H1 (cell line): Measurements from ENCODE around the gene MKNK2.

ENCODE experiments used
- CBX5 ChIP-seq: fragments of 300-800, 300-1000 bp; sonication (generic); IDR thresholded peaks from 2 replicates; pipeline ENCODE4 v1.7.1; 2016; ENCODE audit warnings: antibody characterized with exemption, low read length, low read depth
- EZH2 ChIP-seq: fragments of 200-600 bp; sonication (generic); IDR thresholded peaks from 2 replicates; pipeline ENCODE4 v1.7.1; 2012; ENCODE audit warnings: low read depth, mild to moderate bottlenecking, moderate library complexity, low read length, inconsistent platforms; ENCODE audit not compliant: severe bottlenecking
- GABPA ChIP-seq: IDR thresholded peaks from 2 replicates; pipeline ENCODE4 v1.6.1; 2011; ENCODE audit warnings: mild to moderate bottlenecking, low read length, moderate library complexity, borderline replicate concordance; ENCODE audit not compliant: insufficient read depth
- POLR2AphosphoS5 ChIP-seq: IDR thresholded peaks from 2 replicates; pipeline ENCODE4 v1.6.1; 2011; ENCODE audit warnings: low read depth, low read length
- SP1 ChIP-seq: IDR thresholded peaks from 2 replicates; pipeline ENCODE4 v1.6.1; 2011; ENCODE audit warnings: low read depth, low read length
- SUZ12 ChIP-seq: fragments of 200-600 bp; sonication (generic); IDR thresholded peaks from 2 replicates; pipeline ENCODE4 v1.6.1; 2012; ENCODE audit warnings: mild to moderate bottlenecking, inconsistent platforms, low read length, moderate library complexity, mixed read lengths
- TF ChIP-seq, protein P1 (sequence below), 3 experiments: IDR thresholded peaks; 1 replicate in 2 of 3; 2 replicates in 1 of 3; pipeline versions ENCODE4 v1.5.1 to v1.6.1; 2011; ENCODE audit warnings: low read length in 3 of 3, mild to moderate bottlenecking in 3 of 3, inconsistent platforms in 2 of 3, low read depth in 1 of 3, moderate library complexity in 1 of 3; ENCODE audit not compliant: insufficient read depth in 1 of 3; ENCODE audit errors: control extremely low read depth in 1 of 3

DNA sequence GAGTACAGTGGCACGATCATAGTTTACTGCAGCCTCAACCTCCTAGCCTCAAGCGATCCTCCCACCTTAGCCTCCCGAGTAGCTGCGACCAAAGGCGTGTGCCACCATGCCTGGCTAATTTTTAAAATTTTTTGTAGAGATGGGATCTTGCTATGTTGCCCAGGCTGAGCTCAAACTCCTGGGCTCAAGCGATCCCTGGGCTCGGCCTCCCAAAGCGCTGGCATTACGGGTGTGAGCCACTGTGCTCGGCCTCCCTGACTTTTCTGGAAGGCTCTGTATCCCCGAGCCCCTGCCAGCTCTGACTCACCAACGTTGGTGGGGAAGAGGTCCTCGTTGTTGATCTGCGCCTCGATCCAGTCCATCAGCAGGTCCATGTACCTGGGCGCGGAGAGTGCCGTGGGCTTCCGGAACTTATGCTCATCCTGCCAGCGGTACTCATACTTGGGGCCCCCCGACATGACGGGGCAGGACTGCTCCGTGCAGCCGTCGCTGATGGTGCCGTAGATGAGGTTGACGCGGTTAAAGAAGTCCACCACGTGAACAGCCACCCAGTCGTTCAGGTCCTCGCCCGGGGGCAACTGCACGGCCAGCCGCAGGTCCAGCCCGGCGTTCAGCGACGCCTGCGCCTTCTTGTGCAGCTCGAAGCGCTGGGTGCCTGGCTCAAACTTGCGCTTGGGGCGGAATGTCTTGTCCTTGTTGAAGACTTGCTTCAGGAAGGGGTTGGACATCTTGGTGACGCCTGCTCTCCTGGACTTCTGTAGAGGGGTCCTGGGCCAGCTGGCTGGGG lies 27.0 kb upstream of the MKNK2 start:
- TF ChIP-seq EZH2 (no peak), CBX5 (no peak), POLR2AphosphoS5 (no peak), SP1 (no peak), GABPA (no peak), SUZ12 (no peak)
- TF ChIP-seq, protein P1, sequence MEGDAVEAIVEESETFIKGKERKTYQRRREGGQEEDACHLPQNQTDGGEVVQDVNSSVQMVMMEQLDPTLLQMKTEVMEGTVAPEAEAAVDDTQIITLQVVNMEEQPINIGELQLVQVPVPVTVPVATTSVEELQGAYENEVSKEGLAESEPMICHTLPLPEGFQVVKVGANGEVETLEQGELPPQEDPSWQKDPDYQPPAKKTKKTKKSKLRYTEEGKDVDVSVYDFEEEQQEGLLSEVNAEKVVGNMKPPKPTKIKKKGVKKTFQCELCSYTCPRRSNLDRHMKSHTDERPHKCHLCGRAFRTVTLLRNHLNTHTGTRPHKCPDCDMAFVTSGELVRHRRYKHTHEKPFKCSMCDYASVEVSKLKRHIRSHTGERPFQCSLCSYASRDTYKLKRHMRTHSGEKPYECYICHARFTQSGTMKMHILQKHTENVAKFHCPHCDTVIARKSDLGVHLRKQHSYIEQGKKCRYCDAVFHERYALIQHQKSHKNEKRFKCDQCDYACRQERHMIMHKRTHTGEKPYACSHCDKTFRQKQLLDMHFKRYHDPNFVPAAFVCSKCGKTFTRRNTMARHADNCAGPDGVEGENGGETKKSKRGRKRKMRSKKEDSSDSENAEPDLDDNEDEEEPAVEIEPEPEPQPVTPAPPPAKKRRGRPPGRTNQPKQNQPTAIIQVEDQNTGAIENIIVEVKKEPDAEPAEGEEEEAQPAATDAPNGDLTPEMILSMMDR (IDR thresholded peaks at IDR 0.05; ENCODE audit: control extremely low read depth in 1 of 3, insufficient read depth in 1 of 3, low read depth in 1 of 3, low read length in 3 of 3) = no peak
